ENCODE measurements around the gene HNRNPM.

DNA sequence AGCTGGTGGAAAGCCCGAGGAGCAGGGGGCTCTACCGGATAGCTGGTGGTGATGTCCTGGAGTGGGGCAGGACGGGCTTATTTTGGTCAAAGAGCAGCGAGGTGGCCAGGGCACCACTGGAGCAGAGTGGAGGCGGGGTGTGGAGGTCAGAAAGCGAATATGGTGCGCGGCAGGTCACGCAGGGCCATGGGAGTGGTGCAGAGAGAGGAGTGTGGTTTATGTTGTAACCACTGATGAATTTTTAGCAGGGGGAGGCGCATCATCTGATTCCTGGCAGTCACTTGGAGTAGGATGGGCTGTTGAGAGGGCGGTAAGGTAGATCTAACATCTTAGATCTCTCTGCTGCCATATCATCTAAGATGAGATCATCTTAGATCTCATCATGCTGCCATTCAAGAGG lies 70.5 kb downstream of the HNRNPM start:
- TF ChIP-seq, protein P1, sequence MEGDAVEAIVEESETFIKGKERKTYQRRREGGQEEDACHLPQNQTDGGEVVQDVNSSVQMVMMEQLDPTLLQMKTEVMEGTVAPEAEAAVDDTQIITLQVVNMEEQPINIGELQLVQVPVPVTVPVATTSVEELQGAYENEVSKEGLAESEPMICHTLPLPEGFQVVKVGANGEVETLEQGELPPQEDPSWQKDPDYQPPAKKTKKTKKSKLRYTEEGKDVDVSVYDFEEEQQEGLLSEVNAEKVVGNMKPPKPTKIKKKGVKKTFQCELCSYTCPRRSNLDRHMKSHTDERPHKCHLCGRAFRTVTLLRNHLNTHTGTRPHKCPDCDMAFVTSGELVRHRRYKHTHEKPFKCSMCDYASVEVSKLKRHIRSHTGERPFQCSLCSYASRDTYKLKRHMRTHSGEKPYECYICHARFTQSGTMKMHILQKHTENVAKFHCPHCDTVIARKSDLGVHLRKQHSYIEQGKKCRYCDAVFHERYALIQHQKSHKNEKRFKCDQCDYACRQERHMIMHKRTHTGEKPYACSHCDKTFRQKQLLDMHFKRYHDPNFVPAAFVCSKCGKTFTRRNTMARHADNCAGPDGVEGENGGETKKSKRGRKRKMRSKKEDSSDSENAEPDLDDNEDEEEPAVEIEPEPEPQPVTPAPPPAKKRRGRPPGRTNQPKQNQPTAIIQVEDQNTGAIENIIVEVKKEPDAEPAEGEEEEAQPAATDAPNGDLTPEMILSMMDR (IDR thresholded peaks at IDR 0.05; ENCODE audit: low read length): no peak
- TF ChIP-seq EZH2 (optimal IDR thresholded peaks at IDR 0.05; ENCODE audit: low read depth, low read length) (no peak), EZH2phosphoT487 (IDR thresholded peaks at IDR 0.05; ENCODE audit: low read length) (no peak)
